ENCODE data around the gene TMEM184B. TPM values are rescaled to one million over a fixed set of nuclear protein-coding genes. Genes with fewer than 3 reads are reported as not detected.

Gene TMEM184B
- total RNA-seq, 1 donor from 2014 or later, result 121 TPM

DNA sequence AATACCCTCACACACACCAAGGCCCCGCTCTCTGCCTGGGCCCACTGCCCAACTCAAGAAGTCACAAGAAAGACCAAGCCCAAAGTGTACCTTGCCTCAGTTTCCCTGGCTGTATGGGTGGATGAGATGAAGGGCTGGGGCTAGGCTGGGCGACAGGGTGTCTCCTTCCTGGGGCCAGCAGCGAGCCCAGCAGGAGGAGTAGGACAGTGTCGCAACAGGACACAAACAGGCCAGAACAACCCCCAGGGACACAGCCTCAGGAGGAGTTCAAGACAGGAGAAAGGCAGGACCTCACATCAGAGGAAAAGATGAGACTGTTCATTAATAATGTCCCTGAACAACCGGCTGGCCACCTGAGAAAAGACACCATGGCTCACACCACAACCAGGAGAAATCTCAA lies 31.2 kb upstream of the TMEM184B start:
- no peaks in the 10 kb centered on the region for H3K27me3 Mint-ChIP-seq (ENCODE audit: low read depth)

DNA sequence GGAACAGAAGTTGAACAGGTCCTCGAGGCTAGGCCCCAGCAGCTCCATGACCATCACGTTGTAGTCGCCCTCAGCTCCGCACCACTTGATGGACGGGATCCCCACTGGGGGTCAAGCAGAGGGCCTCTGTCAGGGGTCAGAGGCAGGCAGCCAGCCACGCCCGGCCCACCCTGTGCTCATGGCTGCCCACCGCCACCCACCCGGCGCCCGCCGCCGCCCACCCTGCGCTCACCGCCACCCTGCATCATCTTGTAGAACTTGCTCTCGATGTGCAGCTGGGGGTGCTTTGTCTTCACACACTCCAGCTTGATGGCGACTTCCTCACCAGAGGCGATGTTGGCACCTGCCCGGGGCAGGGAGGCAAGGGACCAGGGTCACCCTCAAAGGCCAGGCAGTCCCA lies 30.1 kb upstream of the TMEM184B start:
- DNase-seq (ENCODE audit: low spot score), result no peak
- TF ChIP-seq, protein P1, sequence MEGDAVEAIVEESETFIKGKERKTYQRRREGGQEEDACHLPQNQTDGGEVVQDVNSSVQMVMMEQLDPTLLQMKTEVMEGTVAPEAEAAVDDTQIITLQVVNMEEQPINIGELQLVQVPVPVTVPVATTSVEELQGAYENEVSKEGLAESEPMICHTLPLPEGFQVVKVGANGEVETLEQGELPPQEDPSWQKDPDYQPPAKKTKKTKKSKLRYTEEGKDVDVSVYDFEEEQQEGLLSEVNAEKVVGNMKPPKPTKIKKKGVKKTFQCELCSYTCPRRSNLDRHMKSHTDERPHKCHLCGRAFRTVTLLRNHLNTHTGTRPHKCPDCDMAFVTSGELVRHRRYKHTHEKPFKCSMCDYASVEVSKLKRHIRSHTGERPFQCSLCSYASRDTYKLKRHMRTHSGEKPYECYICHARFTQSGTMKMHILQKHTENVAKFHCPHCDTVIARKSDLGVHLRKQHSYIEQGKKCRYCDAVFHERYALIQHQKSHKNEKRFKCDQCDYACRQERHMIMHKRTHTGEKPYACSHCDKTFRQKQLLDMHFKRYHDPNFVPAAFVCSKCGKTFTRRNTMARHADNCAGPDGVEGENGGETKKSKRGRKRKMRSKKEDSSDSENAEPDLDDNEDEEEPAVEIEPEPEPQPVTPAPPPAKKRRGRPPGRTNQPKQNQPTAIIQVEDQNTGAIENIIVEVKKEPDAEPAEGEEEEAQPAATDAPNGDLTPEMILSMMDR (IDR thresholded peaks at IDR 0.05), result no peak
- Mint-ChIP-seq H3K4me1 (ENCODE audit: low read depth) (peaks cover 26% of the 10 kb centered on the region), H3K27me3 (ENCODE audit: low read depth) (no peaks in the 10 kb centered on the region), H3K27ac (ENCODE audit: unreplicated experiment) (no peak overlapping the region), H3K36me3 (ENCODE audit: low read depth) (peaks cover 26% of the 10 kb centered on the region), H3K4me3 (ENCODE audit: unreplicated experiment) (no peak overlapping the region), H3K9me3 (ENCODE audit: low read depth) (no peaks in the 10 kb centered on the region)

More for the DNA sequence above, 31.2 kb upstream of the TMEM184B start:
- DNase-seq (ENCODE audit: low spot score), result no peak
- H3K27ac Mint-ChIP-seq (ENCODE audit: unreplicated experiment), result peak overlapping the region; percentile 45
- H3K4me3 Mint-ChIP-seq (ENCODE audit: unreplicated experiment), result no peak overlapping the region
- TF ChIP-seq, protein P1 (IDR thresholded peaks at IDR 0.05), result no peak
- H3K9me3 Mint-ChIP-seq (ENCODE audit: low read depth), result no peaks in the 10 kb centered on the region
- peaks cover 24% of the 10 kb centered on the region for H3K36me3 Mint-ChIP-seq (ENCODE audit: low read depth)
- H3K4me1 Mint-ChIP-seq (ENCODE audit: low read depth), result peaks cover 32% of the 10 kb centered on the region

DNA sequence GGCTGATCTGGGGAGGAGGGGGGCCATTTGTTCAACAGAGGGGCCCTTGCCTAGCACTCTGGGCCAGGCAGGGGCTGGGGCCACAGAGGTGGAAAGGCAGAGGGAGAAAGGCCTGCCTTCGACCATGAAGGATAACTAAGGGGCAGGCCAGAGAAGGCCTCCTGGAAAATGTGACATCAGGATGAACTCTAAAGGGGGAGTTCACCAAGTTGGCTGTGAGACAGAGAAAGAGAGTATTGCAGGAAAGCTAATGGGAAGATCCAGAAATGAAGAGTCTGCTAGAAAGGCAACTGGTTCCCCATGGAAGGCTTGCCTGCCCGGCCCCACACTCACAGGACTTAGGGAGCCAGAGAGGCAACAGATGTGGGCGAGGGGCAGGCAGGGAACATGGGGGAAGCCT lies 28.1 kb upstream of the TMEM184B start:
- no peak overlapping the region for H3K27ac Mint-ChIP-seq (ENCODE audit: unreplicated experiment)
- H3K9me3 Mint-ChIP-seq (ENCODE audit: low read depth), result no peaks in the 10 kb centered on the region
- no peak for DNase-seq (ENCODE audit: low spot score)
- peaks cover 20% of the 10 kb centered on the region for H3K4me1 Mint-ChIP-seq (ENCODE audit: low read depth)
- H3K36me3 Mint-ChIP-seq (ENCODE audit: low read depth), result peaks cover 31% of the 10 kb centered on the region
- no peaks in the 10 kb centered on the region for H3K27me3 Mint-ChIP-seq (ENCODE audit: low read depth)
- TF ChIP-seq, protein P1 (IDR thresholded peaks at IDR 0.05), result no peak
- no peak overlapping the region for H3K4me3 Mint-ChIP-seq (ENCODE audit: unreplicated experiment)

DNA sequence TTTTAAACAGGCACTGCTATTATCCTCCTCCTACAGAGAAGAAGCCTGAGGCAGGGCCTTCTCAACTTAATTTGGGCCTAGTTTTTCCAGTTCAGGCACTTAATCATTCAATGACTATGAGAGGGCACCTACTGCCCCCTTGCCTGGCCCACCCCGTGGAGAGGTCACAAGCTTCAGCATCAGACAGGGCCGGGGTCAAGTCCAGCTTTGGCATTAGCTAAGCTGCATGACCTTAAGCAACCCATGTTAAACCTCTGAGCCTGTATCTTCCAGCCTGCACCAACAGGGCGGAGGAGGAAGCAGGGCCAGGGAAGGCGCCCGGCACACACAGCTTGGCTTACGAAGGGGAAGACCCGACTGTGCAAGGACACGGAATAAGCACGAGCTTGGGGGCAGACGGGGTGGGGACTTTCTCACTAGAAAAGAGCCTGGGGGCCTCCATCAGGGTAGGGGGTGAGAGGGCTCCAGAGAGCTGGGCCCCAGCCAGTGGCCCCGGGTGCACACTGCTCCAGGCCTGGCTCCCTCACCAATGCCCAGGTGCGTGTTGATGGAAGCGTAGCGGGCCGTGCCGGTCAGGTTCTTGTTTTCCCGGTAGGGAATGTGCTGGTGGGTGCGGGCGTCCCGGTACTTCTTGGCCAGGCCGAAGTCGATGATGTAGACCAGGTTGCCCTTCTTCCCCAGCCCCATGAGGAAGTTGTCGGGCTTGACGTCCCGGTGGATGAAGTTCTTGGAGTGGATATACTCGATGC lies 27.6 kb upstream of the TMEM184B start:
- Mint-ChIP-seq H3K27ac (ENCODE audit: unreplicated experiment) (no peak overlapping the region), H3K27me3 (ENCODE audit: low read depth) (no peaks in the 10 kb centered on the region), H3K4me1 (ENCODE audit: low read depth) (peaks cover 14% of the 10 kb centered on the region), H3K4me3 (ENCODE audit: unreplicated experiment) (no peak overlapping the region), H3K36me3 (ENCODE audit: low read depth) (peaks cover 31% of the 10 kb centered on the region), H3K9me3 (ENCODE audit: low read depth) (no peaks in the 10 kb centered on the region)
- no peak for DNase-seq (ENCODE audit: low spot score)
- TF ChIP-seq, protein P1 (IDR thresholded peaks at IDR 0.05), result no peak

DNA sequence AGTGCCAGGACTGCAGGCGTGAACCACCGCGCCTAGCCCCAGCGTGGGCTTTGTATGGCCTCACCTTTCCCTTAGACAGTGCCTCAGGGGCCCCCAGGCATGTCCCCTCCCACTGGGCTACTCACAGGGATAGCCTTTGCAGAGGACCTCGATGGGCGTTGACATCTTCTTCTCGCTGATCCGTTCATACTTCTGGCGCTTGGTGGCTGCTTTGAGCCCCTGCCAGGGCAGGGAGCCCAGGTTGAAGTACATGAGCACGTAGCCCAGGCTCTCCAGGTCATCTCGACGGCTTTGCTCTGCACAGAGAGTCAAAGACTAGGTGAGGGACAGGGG lies 26.9 kb upstream of the TMEM184B start:
- H3K4me1 Mint-ChIP-seq (ENCODE audit: low read depth), result peaks cover 10% of the 10 kb centered on the region
- H3K36me3 Mint-ChIP-seq (ENCODE audit: low read depth), result peaks cover 30% of the 10 kb centered on the region
- H3K4me3 Mint-ChIP-seq (ENCODE audit: unreplicated experiment), result no peak overlapping the region
- no peak for DNase-seq (ENCODE audit: low spot score)
- no peak overlapping the region for H3K27ac Mint-ChIP-seq (ENCODE audit: unreplicated experiment)
- no peaks in the 10 kb centered on the region for H3K9me3 Mint-ChIP-seq (ENCODE audit: low read depth)
- TF ChIP-seq, protein P1 (IDR thresholded peaks at IDR 0.05), result no peak
- no peaks in the 10 kb centered on the region for H3K27me3 Mint-ChIP-seq (ENCODE audit: low read depth)

Measured in chondrocyte (in vitro differentiated cells).